Endothelial cell of hepatic sinusoid (primary cell): ENCODE results near the gene MSRB1.

Experiments
- in situ Hi-C: cut with HindIII; loops from 2 replicates; pipeline ENCODE4 v1.10.0; 2017; ENCODE audit warnings: low sequenced_read_pairs

MSRB1 gene

GRCh38 chr16:1918351-1919326, 24.4 kb downstream of the MSRB1 start, which contains the start of gene HS3ST6:
TSS of gene HS3ST6 (minus strand) at chr16:1918415. CDS start at chr16:1918323, 92 bp downstream.
- in situ Hi-C loops, result loop anchor here (5.0 kb wide), 1 partner anchor 66 kb away; no protein-coding TSS in a partner anchor

- in situ Hi-C loops, result loop anchor here (5.0 kb wide), 1 partner anchor 66 kb away; no protein-coding TSS in a partner anchor
These were observed 25.2 kb downstream of the MSRB1 start for GRCh38 chr16:1917665-1918350.

- in situ Hi-C loops, result loop anchor here (5.0 kb wide), 1 partner anchor 65 kb away; no protein-coding TSS in a partner anchor
These were observed 25.8 kb downstream of the MSRB1 start for GRCh38 chr16:1917056-1917664.

- in situ Hi-C loops, result loop anchor here (5.0 kb wide), 1 partner anchor 64 kb away; no protein-coding TSS in a partner anchor
These were observed 26.4 kb downstream of the MSRB1 start for GRCh38 chr16:1916640-1916990.

GRCh38 chr16:1915732-1916639, 27.0 kb downstream of the MSRB1 start:
- in situ Hi-C loops, result loop anchor here (5.0 kb wide), 1 partner anchor 64 kb away; no protein-coding TSS in a partner anchor

GRCh38 chr16:1914988-1915387, 28.0 kb downstream of the MSRB1 start:
- in situ Hi-C loops, result loop anchor here (5.0 kb wide), 1 partner anchor 63 kb away; no protein-coding TSS in a partner anchor

- in situ Hi-C loops, result no loop called here
These were observed 28.9 kb downstream of the MSRB1 start for GRCh38 chr16:1914084-1914608.

- in situ Hi-C loops, result no loop called here
These were observed 29.5 kb downstream of the MSRB1 start for GRCh38 chr16:1913327-1914083.

GRCh38 chr16:1912215-1912543, 30.8 kb downstream of the MSRB1 start:
- in situ Hi-C loops, result no loop called here

GRCh38 chr16:1911467-1912214, 31.4 kb downstream of the MSRB1 start:
- in situ Hi-C loops, result no loop called here

- in situ Hi-C loops, result no loop called here
These were observed 33.3 kb downstream of the MSRB1 start for GRCh38 chr16:1909561-1910231.

GRCh38 chr16:1908983-1909382, 34.0 kb downstream of the MSRB1 start:
- in situ Hi-C loops, result no loop called here

- in situ Hi-C loops, result no loop called here
These were observed 34.8 kb downstream of the MSRB1 start for GRCh38 chr16:1908184-1908583.

- in situ Hi-C loops, result no loop called here
These were observed 35.7 kb downstream of the MSRB1 start for GRCh38 chr16:1907226-1907860.

GRCh38 chr16:1906846-1907165, 36.2 kb downstream of the MSRB1 start:
- in situ Hi-C loops, result no loop called here

- in situ Hi-C loops, result no loop called here
These were observed 36.7 kb downstream of the MSRB1 start for GRCh38 chr16:1906055-1906845.
